Measurements from ENCODE around the gene FOXN4. TPM values are rescaled to one million over a fixed set of nuclear protein-coding genes. Genes with fewer than 3 reads are reported as not detected.

The FOXN4 gene
- total RNA-seq, 1 donor from 2014 or later, result 0.61 TPM

- H3K27ac Mint-ChIP-seq (ENCODE audit: unreplicated experiment), result no peak overlapping the region
Measured at GRCh38 chr12:109289004-109289403, 20.1 kb downstream of the FOXN4 start.

DNA sequence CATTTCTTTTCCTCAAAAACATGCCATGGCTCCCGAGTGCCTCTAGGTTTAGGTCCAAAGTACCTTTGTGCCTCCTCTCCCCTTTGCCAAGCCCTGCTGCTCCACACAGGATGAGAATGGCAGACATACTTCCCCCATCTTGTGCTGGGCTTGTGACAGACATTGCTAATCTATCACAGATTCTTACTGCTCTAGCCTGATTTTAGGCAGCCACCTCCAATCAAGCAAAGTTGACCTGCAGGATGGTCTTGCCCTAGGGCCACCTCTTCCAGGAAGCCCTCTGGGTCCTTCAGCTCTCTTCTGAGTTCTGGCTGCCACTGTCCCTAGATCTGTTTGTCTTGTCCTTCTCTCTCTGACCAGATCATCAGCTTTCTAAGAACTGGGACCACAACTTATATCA, 20.5 kb downstream of the FOXN4 start:
- no peak overlapping the region for H3K4me3 Mint-ChIP-seq (ENCODE audit: unreplicated experiment)
- no peak for TF ChIP-seq CTCF (IDR thresholded peaks at IDR 0.05; ENCODE audit: partially characterized antibody, unreplicated experiment)
- H3K4me1 Mint-ChIP-seq (ENCODE audit: low read depth, unreplicated experiment), result no peaks in the 10 kb centered on the region
- no peak for DNase-seq
- peaks cover 5% of the 10 kb centered on the region for H3K27me3 Mint-ChIP-seq (ENCODE audit: unreplicated experiment)
- H3K27ac Mint-ChIP-seq (ENCODE audit: unreplicated experiment), result no peak overlapping the region
- no peaks in the 10 kb centered on the region for H3K36me3 Mint-ChIP-seq (ENCODE audit: unreplicated experiment)
- peaks cover 4% of the 10 kb centered on the region for H3K9me3 Mint-ChIP-seq (ENCODE audit: unreplicated experiment)

More at GRCh38 chr12:109289004-109289403, 20.1 kb downstream of the FOXN4 start:
- Mint-ChIP-seq H3K4me3 (ENCODE audit: unreplicated experiment) (no peak overlapping the region), H3K27me3 (ENCODE audit: unreplicated experiment) (peaks cover 5% of the 10 kb centered on the region), H3K36me3 (ENCODE audit: unreplicated experiment) (no peaks in the 10 kb centered on the region), H3K9me3 (ENCODE audit: unreplicated experiment) (peaks cover 1% of the 10 kb centered on the region), H3K4me1 (ENCODE audit: low read depth, unreplicated experiment) (no peaks in the 10 kb centered on the region)
- no peak for TF ChIP-seq CTCF (IDR thresholded peaks at IDR 0.05; ENCODE audit: partially characterized antibody, unreplicated experiment)
- DNase-seq, result no peak

GRCh38 chr12:109287811-109288469, 21.1 kb downstream of the FOXN4 start:
- Mint-ChIP-seq H3K36me3 (ENCODE audit: unreplicated experiment) (no peaks in the 10 kb centered on the region), H3K4me1 (ENCODE audit: low read depth, unreplicated experiment) (no peaks in the 10 kb centered on the region), H3K27me3 (ENCODE audit: unreplicated experiment) (peaks cover 5% of the 10 kb centered on the region), H3K4me3 (ENCODE audit: unreplicated experiment) (no peak overlapping the region), H3K9me3 (ENCODE audit: unreplicated experiment) (peaks cover 5% of the 10 kb centered on the region), H3K27ac (ENCODE audit: unreplicated experiment) (no peak overlapping the region)
- TF ChIP-seq CTCF (IDR thresholded peaks at IDR 0.05; ENCODE audit: partially characterized antibody, unreplicated experiment), result no peak
- DNase-seq, result no peak

- H3K4me3 Mint-ChIP-seq (ENCODE audit: unreplicated experiment), result no peak overlapping the region
- peaks cover 5% of the 10 kb centered on the region for H3K27me3 Mint-ChIP-seq (ENCODE audit: unreplicated experiment)
- H3K27ac Mint-ChIP-seq (ENCODE audit: unreplicated experiment), result no peak overlapping the region
- H3K4me1 Mint-ChIP-seq (ENCODE audit: low read depth, unreplicated experiment), result no peaks in the 10 kb centered on the region
- H3K36me3 Mint-ChIP-seq (ENCODE audit: unreplicated experiment), result no peaks in the 10 kb centered on the region
- H3K9me3 Mint-ChIP-seq (ENCODE audit: unreplicated experiment), result peaks cover 6% of the 10 kb centered on the region
- DNase-seq, result no peak
- TF ChIP-seq CTCF (IDR thresholded peaks at IDR 0.05; ENCODE audit: partially characterized antibody, unreplicated experiment), result no peak
Measured at GRCh38 chr12:109287181-109287580, 21.9 kb downstream of the FOXN4 start.

- TF ChIP-seq CTCF (IDR thresholded peaks at IDR 0.05; ENCODE audit: partially characterized antibody, unreplicated experiment), result no peak
- no peak overlapping the region for H3K27ac Mint-ChIP-seq (ENCODE audit: unreplicated experiment)
- H3K36me3 Mint-ChIP-seq (ENCODE audit: unreplicated experiment), result no peaks in the 10 kb centered on the region
- no peak overlapping the region for H3K4me3 Mint-ChIP-seq (ENCODE audit: unreplicated experiment)
- H3K4me1 Mint-ChIP-seq (ENCODE audit: low read depth, unreplicated experiment), result no peaks in the 10 kb centered on the region
- H3K9me3 Mint-ChIP-seq (ENCODE audit: unreplicated experiment), result peaks cover 6% of the 10 kb centered on the region
- H3K27me3 Mint-ChIP-seq (ENCODE audit: unreplicated experiment), result peaks cover 5% of the 10 kb centered on the region
- no peak for DNase-seq
Measured at GRCh38 chr12:109286652-109287051, 22.4 kb downstream of the FOXN4 start.

Measured in glutamatergic neuron (in vitro differentiated cells).